GM23338 (cell line): Measurements from ENCODE around the gene VIL1. TPM values are rescaled to one million over a fixed set of nuclear protein-coding genes. Genes with fewer than 3 reads are reported as not detected.

ENCODE experiments used
- ATAC-seq: fragments of 200-7000 bp; cut with Tn5 transposase; 3 replicates; pipeline ENCODE4 v1.9.1; 2020
- DNase-seq: peaks from one replicate; pipeline ENCODE4 v3.0.0-alpha.2; 2015; ENCODE audit warnings: low spot score
- H2AFZ ChIP-seq: fragments of 200-600 bp; sonication (generic); 2 replicates; pipeline ENCODE4 v1.8.0; 2016; ENCODE audit warnings: antibody characterized with exemption, mild to moderate bottlenecking, moderate library complexity
- H3F3A ChIP-seq: fragments of 200-600 bp; sonication (generic); replicated peaks from 2 replicates; pipeline ENCODE4 v1.8.0; 2017; ENCODE audit warnings: antibody characterized with exemption, mixed run types, low read depth
- H3K27ac ChIP-seq: fragments of 200-600 bp; sonication (generic); 2 replicates; pipeline ENCODE4 v1.6.1; 2016; ENCODE audit warnings: low read depth
- H3K27me3 ChIP-seq: fragments of 200-600 bp; sonication (generic); 2 replicates; pipeline ENCODE4 v1.8.0; 2016; ENCODE audit warnings: mild to moderate bottlenecking, mixed run types, moderate library complexity; ENCODE audit not compliant: insufficient read depth
- H3K36me3 ChIP-seq: fragments of 200-600 bp; sonication (generic); 2 replicates; pipeline ENCODE4 v1.8.0; 2016; ENCODE audit warnings: mild to moderate bottlenecking; ENCODE audit not compliant: insufficient read depth
- H3K4me1 ChIP-seq: fragments of 200-600 bp; sonication (generic); 2 replicates; pipeline ENCODE4 v1.8.0; 2016; ENCODE audit warnings: mild to moderate bottlenecking, moderate library complexity; ENCODE audit not compliant: insufficient read depth
- H3K4me2 ChIP-seq: fragments of 200-600 bp; sonication (generic); 2 replicates; pipeline ENCODE4 v1.7.1; 2017; ENCODE audit warnings: mixed run types
- H3K4me3 ChIP-seq: fragments of 200-600 bp; sonication (generic); 2 replicates; pipeline ENCODE4 v1.6.1; 2016; ENCODE audit warnings: mixed run types
- H3K79me2 ChIP-seq: fragments of 200-600 bp; sonication (generic); replicated peaks from 2 replicates; pipeline ENCODE4 v1.8.0; 2017; ENCODE audit warnings: mild to moderate bottlenecking; ENCODE audit not compliant: insufficient read depth
- H3K9me2 ChIP-seq: fragments of 200-600 bp; sonication (generic); 2 replicates; pipeline ENCODE4 v1.8.0; 2017; ENCODE audit not compliant: insufficient read depth
- H4K20me1 ChIP-seq: fragments of 200-600 bp; sonication (generic); replicated peaks from 2 replicates; pipeline ENCODE4 v1.8.0; 2017; ENCODE audit warnings: mild to moderate bottlenecking; ENCODE audit not compliant: insufficient read depth
- H3K27ac Mint-ChIP-seq: 2 replicates; pipeline ENCODE4 v1.8.0; 2020; ENCODE audit warnings: inconsistent platforms, mild to moderate bottlenecking, moderate library complexity, mixed read lengths
- H3K27me3 Mint-ChIP-seq: 3 replicates; pipeline ENCODE4 v1.8.0; 2022; ENCODE audit warnings: low read depth, mild to moderate bottlenecking, moderate library complexity, mixed read lengths, inconsistent platforms; ENCODE audit not compliant: insufficient read depth, poor library complexity
- H3K36me3 Mint-ChIP-seq: 3 replicates; pipeline ENCODE4 v1.8.0; 2021; ENCODE audit warnings: low read depth, mild to moderate bottlenecking, inconsistent platforms, moderate library complexity, mixed read lengths
- H3K4me1 Mint-ChIP-seq: 3 replicates; pipeline ENCODE4 v1.8.0; 2020; ENCODE audit warnings: mild to moderate bottlenecking, inconsistent platforms, mixed read lengths
- H3K4me3 Mint-ChIP-seq: 3 replicates; pipeline ENCODE4 v1.8.0; 2021; ENCODE audit warnings: moderate library complexity, mild to moderate bottlenecking, inconsistent platforms, mixed read lengths
- H3K9me3 Mint-ChIP-seq: 3 replicates; pipeline ENCODE4 v1.8.0; 2020; ENCODE audit warnings: moderate library complexity, mild to moderate bottlenecking, inconsistent platforms, mixed read lengths
- CREB1 ChIP-seq: fragments of 250-450 bp; sonication (Bioruptor Pico); IDR thresholded peaks from 2 replicates; pipeline ENCODE4 v1.5.0; 2020; ENCODE audit warnings: low read depth, mild to moderate bottlenecking, moderate library complexity
- CTCF ChIP-seq, 2 experiments: fragments of 200-600 bp in 1 of 2; sonication (generic) in 1 of 2; conservative IDR thresholded peaks; 2 replicates each; pipeline versions ENCODE4 v1.5.1 to v1.6.1; 2016 to 2017; ENCODE audit warnings: antibody characterized with exemption in 2 of 2, low read depth in 2 of 2, mild to moderate bottlenecking in 2 of 2, moderate library complexity in 1 of 2
- EZH2 ChIP-seq: fragments of 200-600 bp; sonication (generic); IDR thresholded peaks from one replicate; pipeline ENCODE4 v1.8.0; 2017; ENCODE audit warnings: antibody characterized with exemption, mild to moderate bottlenecking, low read depth; ENCODE audit not compliant: unreplicated experiment
- EZH2phosphoT487 ChIP-seq: fragments of 200-600 bp; sonication (generic); IDR thresholded peaks from one replicate; pipeline ENCODE4 v1.8.1; 2018; ENCODE audit warnings: antibody characterized with exemption; ENCODE audit not compliant: unreplicated experiment
- JUNB ChIP-seq: IDR thresholded peaks from one replicate; pipeline ENCODE4 v1.6.1; 2016; ENCODE audit warnings: antibody characterized with exemption; ENCODE audit not compliant: unreplicated experiment
- NANOG ChIP-seq: IDR thresholded peaks from 2 replicates; pipeline ENCODE4 v1.6.1; 2016; ENCODE audit warnings: antibody characterized with exemption, borderline replicate concordance
- POLR2AphosphoS5 ChIP-seq: IDR thresholded peaks from 2 replicates; pipeline ENCODE4 v1.6.1; 2016; ENCODE audit warnings: antibody characterized with exemption, low read depth
- REST ChIP-seq: IDR thresholded peaks from one replicate; pipeline ENCODE4 v1.6.1; 2018; ENCODE audit warnings: antibody characterized with exemption; ENCODE audit not compliant: unreplicated experiment
- STAT1 ChIP-seq: IDR thresholded peaks from one replicate; pipeline ENCODE4 v1.6.1; 2016; ENCODE audit warnings: antibody characterized with exemption; ENCODE audit not compliant: unreplicated experiment
- ZNF114 ChIP-seq: fragments of 250-450 bp; sonication (Bioruptor Pico); IDR thresholded peaks from 2 replicates; pipeline ENCODE4 v1.5.0; 2020; ENCODE audit warnings: mild to moderate bottlenecking, moderate library complexity
- ZNF331 ChIP-seq: fragments of 250-450 bp; sonication (Bioruptor Pico); IDR thresholded peaks from 2 replicates; pipeline ENCODE4 v1.5.0; 2020; ENCODE audit warnings: low read depth, mild to moderate bottlenecking, moderate library complexity
- ZNF462 ChIP-seq: fragments of 250-450 bp; sonication (Bioruptor Pico); IDR thresholded peaks from 2 replicates; pipeline ENCODE4 v1.5.0; 2020; ENCODE audit warnings: mild to moderate bottlenecking, moderate library complexity
- polyA plus RNA-seq: library from polyadenylated mRNA; unstranded; fragments of >200 nt; fragmentation: Nextera tagmentation; extraction: Ambion mirVana; gene quantifications from 2 replicates; pipeline ENCODE4 v1.2.1, GENCODE V29; 2016
- total RNA-seq: library from RNA; depleted of rRNA; stranded (reverse); fragments of >200 nt; shearing (Covaris generic); gene quantifications from 2 replicates; pipeline ENCODE4 v1.2.3, GENCODE V29; 2014
- TF ChIP-seq, protein P1 (sequence below): IDR thresholded peaks from 2 replicates; pipeline ENCODE4 v1.6.1; 2016; ENCODE audit warnings: antibody characterized with exemption

The VIL1 gene
- total and polyA plus RNA-seq, 2 experiments from 2014 or later = 3.5 to 5.9 TPM

GRCh38 chr2:218378053-218378452 lies 40.9 kb upstream of the VIL1 start (continued):
- TF ChIP-seq CREB1 (CRISPR knock-in tag) = no peak

DNA sequence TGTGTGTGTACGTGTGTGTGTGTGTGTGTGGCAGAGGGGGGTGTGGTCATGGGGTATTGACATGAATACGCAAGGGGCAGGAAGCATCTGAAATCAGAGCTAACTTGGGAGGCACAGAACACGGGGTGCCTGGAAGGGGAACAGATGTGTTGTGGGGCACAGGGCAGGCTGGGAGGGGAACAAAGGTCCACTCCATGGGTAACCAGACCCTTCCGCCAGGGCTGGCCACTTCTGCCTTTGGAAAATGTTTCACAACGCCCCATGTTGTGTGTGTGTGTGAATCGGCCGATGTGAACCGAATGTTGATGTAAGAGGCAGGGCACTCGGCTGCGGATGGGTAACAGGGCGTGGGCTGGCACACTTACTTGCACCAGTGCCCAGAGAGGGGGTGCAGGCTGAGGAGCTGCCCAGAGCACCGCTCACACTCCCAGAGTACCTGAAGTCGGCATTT lies 37.0 kb upstream of the VIL1 start, which contains the start of gene SLC11A1:
Gene SLC11A1, plus strand, starts transcription at position 358 of the 451 bp plus-strand sequence. CDS start 96 bp downstream, outside the sequence.
- Histone ChIP-seq H3K36me3 (no peaks in the 10 kb centered on the region), H2AFZ (no peak within 1 kb of the TSS), H3K4me3 (no peak within 1 kb of the TSS), H3K27me3 (peaks cover 17% of the 10 kb centered on the region), H3K9me2 (no peaks in the 10 kb centered on the region), H4K20me1 (no peaks in the 10 kb centered on the region), H3F3A (no peaks in the 10 kb centered on the region; the same call in 1 of the 2 replicates), H3K79me2 (no peaks in the 10 kb centered on the region), H3K4me1 (peaks cover 4% of the 10 kb centered on the region; the same call in 1 of the 2 replicates), H3K4me2 (no peak within 1 kb of the TSS), H3K27ac (no peak within 1 kb of the TSS)
- peaks cover 1% of the 10 kb centered on the region; the same call in 1 of the 3 replicates for H3K4me1 Mint-ChIP-seq
- peaks cover 14% of the 10 kb centered on the region for H3K27me3 Mint-ChIP-seq
- no peaks in the 10 kb centered on the region for H3K36me3 Mint-ChIP-seq
- no peak for DNase-seq
- H3K27ac Mint-ChIP-seq = no peak within 1 kb of the TSS
- no peak for ATAC-seq
- TF ChIP-seq NANOG (no peak), ZNF114 (CRISPR knock-in tag) (no peak), CTCF (conservative IDR thresholded peaks at IDR 0.05; ENCODE audit: low read depth in 2 of 2) (no peak), STAT1 (no peak), EZH2 (no peak), ZNF462 (CRISPR knock-in tag) (no peak), JUNB (no peak), EZH2phosphoT487 (no peak), CREB1 (CRISPR knock-in tag) (no peak), REST (no peak), POLR2AphosphoS5 (no peak), ZNF331 (CRISPR knock-in tag) (no peak)
- TF ChIP-seq, protein P1, sequence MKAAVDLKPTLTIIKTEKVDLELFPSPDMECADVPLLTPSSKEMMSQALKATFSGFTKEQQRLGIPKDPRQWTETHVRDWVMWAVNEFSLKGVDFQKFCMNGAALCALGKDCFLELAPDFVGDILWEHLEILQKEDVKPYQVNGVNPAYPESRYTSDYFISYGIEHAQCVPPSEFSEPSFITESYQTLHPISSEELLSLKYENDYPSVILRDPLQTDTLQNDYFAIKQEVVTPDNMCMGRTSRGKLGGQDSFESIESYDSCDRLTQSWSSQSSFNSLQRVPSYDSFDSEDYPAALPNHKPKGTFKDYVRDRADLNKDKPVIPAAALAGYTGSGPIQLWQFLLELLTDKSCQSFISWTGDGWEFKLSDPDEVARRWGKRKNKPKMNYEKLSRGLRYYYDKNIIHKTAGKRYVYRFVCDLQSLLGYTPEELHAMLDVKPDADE = no peak
- H3K4me3 Mint-ChIP-seq = no peak within 1 kb of the TSS
- H3K9me3 Mint-ChIP-seq = no peaks in the 10 kb centered on the region
